Measurements from ENCODE around the gene CACNA2D3.

- no peak for TF ChIP-seq CTCF (IDR thresholded peaks at IDR 0.05; ENCODE audit: poor library complexity, severe bottlenecking)
- TF ChIP-seq EZH2 (IDR thresholded peaks at IDR 0.05; ENCODE audit: borderline replicate concordance, insufficient read depth, low read length, poor library complexity, severe bottlenecking), result no peak
- TF ChIP-seq REST (IDR thresholded peaks at IDR 0.05; ENCODE audit: borderline replicate concordance), result no peak
- TF ChIP-seq POLR2AphosphoS5 (IDR thresholded peaks at IDR 0.05), result no peak
- no peak for TF ChIP-seq EP300 (conservative IDR thresholded peaks at IDR 0.05; ENCODE audit: poor library complexity, severe bottlenecking)
Measured at GRCh38 chr3:55064164-55064563, 941.8 kb downstream of the CACNA2D3 start.

Measured in neural cell (in vitro differentiated cells).